OCI-LY3 (cell line): ENCODE results near the gene GPR148.
"Not testable (repeated sequence)": the region's sequence is repeated elsewhere in the genome, so short reads cannot be mapped to it uniquely, and the experiment has no call there.

Experiments used
- CTCF ChIP-seq: fragments of 200-600, 300-600 bp; sonication (generic); IDR thresholded peaks from 2 replicates; pipeline ENCODE4 v1.5.1; 2014; ENCODE audit warnings: antibody characterized with exemption, low read length, low read depth
- EZH2phosphoT487 ChIP-seq: fragments of 200-600 bp; shearing (Covaris generic); IDR thresholded peaks from 2 replicates; pipeline ENCODE4 v1.6.1; 2018; ENCODE audit warnings: antibody characterized with exemption, mixed run types, low read depth

- not testable (repeated sequence) for TF ChIP-seq CTCF, EZH2phosphoT487
These were observed 36.7 kb upstream of the GPR148 start for GRCh38 chr2:130692041-130692770.
